SK-N-SH (cell line): ENCODE measurements around the gene TMEM179. TPM values are rescaled to one million over a fixed set of nuclear protein-coding genes. Genes with fewer than 3 reads are reported as not detected.

Experiments
- CTCF ChIA-PET: fragments of 300-600, 350-600 bp; formaldehyde crosslinking; extraction: SDS; loops from one replicate; lab custom pipeline; 2021; lab: Yijun Ruan, JAX
- POLR2A ChIA-PET: fragments of 350-600 bp; sonication (Branson Sonifier 250); formaldehyde crosslinking; extraction: SDS; loops from one replicate; lab custom pipeline; 2020; ENCODE audit warnings: antibody characterized with exemption, inconsistent platforms; lab: Yijun Ruan, JAX
- DNase-seq: peaks from one replicate; pipeline ENCODE4 v3.0.0; 2012
- H2AFZ ChIP-seq: fragments of 200-600 bp; sonication (generic); 2 replicates; pipeline ENCODE4 v1.8.1; 2016; ENCODE audit warnings: antibody characterized with exemption, mild to moderate bottlenecking, low read depth
- H3F3A ChIP-seq: fragments of 200-600 bp; sonication (generic); replicated peaks from 2 replicates; pipeline ENCODE3; 2016; ENCODE audit warnings: antibody characterized with exemption, mild to moderate bottlenecking; ENCODE audit not compliant: insufficient read depth
- H3K27ac ChIP-seq, 2 experiments: fragments of 200-500 bp in 1 of 2; fragments of 200-600 bp in 1 of 2; sonication (Bioruptor generic) in 1 of 2; sonication (generic), shearing (Covaris generic) in 1 of 2; 2 replicates each; pipeline versions ENCODE4 v1.5.1 to v1.6.1; 2014 to 2016; ENCODE audit warnings: low read depth in 2 of 2, inconsistent platforms in 1 of 2, low read length in 1 of 2, mild to moderate bottlenecking in 1 of 2, mixed read lengths in 1 of 2
- H3K27me3 ChIP-seq: fragments of 200-600 bp; sonication (generic), shearing (Covaris generic); 2 replicates; pipeline ENCODE4 v1.6.1; 2016; ENCODE audit warnings: mixed run types; ENCODE audit not compliant: insufficient read depth
- H3K36me3 ChIP-seq, 2 experiments: fragments of 200-500 bp in 1 of 2; fragments of 200-600 bp in 1 of 2; sonication (Bioruptor generic) in 1 of 2; sonication (generic) in 1 of 2; replicated peaks in 1 of 2; 2 replicates each; pipeline versions ENCODE3 to v1.5.1; 2014 to 2016; ENCODE audit warnings: low read length in 1 of 2, mild to moderate bottlenecking in 1 of 2; ENCODE audit not compliant: insufficient read depth in 2 of 2, control insufficient read depth in 1 of 2
- H3K4me1 ChIP-seq, 2 experiments: fragments of 200-500 bp in 1 of 2; fragments of 200-600 bp in 1 of 2; sonication (Bioruptor generic) in 1 of 2; sonication (generic), shearing (Covaris generic) in 1 of 2; 2 replicates each; pipeline versions ENCODE4 v1.5.1 to v1.6.1; 2014 to 2016; ENCODE audit warnings: low read depth in 1 of 2, low read length in 1 of 2, mixed run types in 1 of 2; ENCODE audit not compliant: insufficient read depth in 2 of 2, control insufficient read depth in 1 of 2
- H3K4me2 ChIP-seq: fragments of 200-600 bp; sonication (generic), shearing (Covaris generic); 2 replicates; pipeline ENCODE4 v1.6.1; 2017; ENCODE audit warnings: mixed run types
- H3K4me3 ChIP-seq, 2 experiments: fragments of 200-500 bp in 1 of 2; fragments of 200-600 bp in 1 of 2; sonication (Bioruptor generic) in 1 of 2; sonication (generic), shearing (Covaris generic) in 1 of 2; 2 replicates each; pipeline versions ENCODE4 v1.5.1 to v1.8.1; 2014 to 2016; ENCODE audit warnings: low read depth in 2 of 2, inconsistent platforms in 1 of 2, low read length in 1 of 2, mild to moderate bottlenecking in 1 of 2, mixed read lengths in 1 of 2, moderate library complexity in 1 of 2
- H3K79me2 ChIP-seq: fragments of 200-600 bp; sonication (generic); 2 replicates; pipeline ENCODE4 v1.8.1; 2017; ENCODE audit warnings: mild to moderate bottlenecking; ENCODE audit not compliant: insufficient read depth
- H3K9ac ChIP-seq: fragments of 200-600 bp; sonication (generic); 2 replicates; pipeline ENCODE4 v1.6.1; 2017; ENCODE audit warnings: mixed run types
- H3K9me2 ChIP-seq: fragments of 200-600 bp; sonication (generic); 2 replicates; pipeline ENCODE4 v1.6.1; 2017; ENCODE audit warnings: mixed run types
- H3K9me3 ChIP-seq: fragments of 200-600 bp; sonication (generic); 2 replicates; pipeline ENCODE4 v1.6.1; 2017; ENCODE audit warnings: mixed run types, mild to moderate bottlenecking, moderate library complexity
- H4K20me1 ChIP-seq: fragments of 200-600 bp; sonication (generic); 2 replicates; pipeline ENCODE4 v1.6.1; 2017; ENCODE audit warnings: mild to moderate bottlenecking, mixed run types; ENCODE audit not compliant: insufficient read depth
- MAX ChIP-seq: IDR thresholded peaks from 2 replicates; pipeline ENCODE4 v1.4.0; 2012; ENCODE audit warnings: low read depth
- NFIC ChIP-seq: IDR thresholded peaks from 2 replicates; pipeline ENCODE4 v1.4.0; 2012; ENCODE audit warnings: borderline replicate concordance
- NRF1 ChIP-seq: IDR thresholded peaks from 2 replicates; pipeline ENCODE4 v1.6.1; 2012; ENCODE audit warnings: low read depth, mild to moderate bottlenecking, low read length
- TCF12 ChIP-seq: IDR thresholded peaks from 2 replicates; pipeline ENCODE4 v1.4.0; 2012
- YY1 ChIP-seq: IDR thresholded peaks from 2 replicates; pipeline ENCODE4 v1.4.0; 2012; ENCODE audit warnings: low read depth, mild to moderate bottlenecking
- WGBS: methylation state at CpG from one replicate; pipeline ENCODE4 v1.1.6; 2017; ENCODE audit warnings: low lambda C conversion rate; 5-methylcytosine and 5-hydroxymethylcytosine counted together
- polyA plus RNA-seq, 3 experiments: library from polyadenylated mRNA; depleted of rRNA; stranded (reverse); fragments of >200 nt; gene quantifications; 2 replicates each; pipeline ENCODE4 v1.2.3, GENCODE V29; 2012
- TF ChIP-seq, protein P1 (sequence below): IDR thresholded peaks from 2 replicates; pipeline ENCODE4 v1.6.1; 2012; ENCODE audit warnings: mild to moderate bottlenecking, low read depth, low read length, moderate library complexity

Gene TMEM179
- polyA plus RNA-seq, 1 of the 3 experiments (the other 2 are of a cell fraction), result 1.7 TPM

GRCh38 chr14:104542871-104543830 lies 61.4 kb downstream of the TMEM179 start (continued):
- TF ChIP-seq, protein P1, sequence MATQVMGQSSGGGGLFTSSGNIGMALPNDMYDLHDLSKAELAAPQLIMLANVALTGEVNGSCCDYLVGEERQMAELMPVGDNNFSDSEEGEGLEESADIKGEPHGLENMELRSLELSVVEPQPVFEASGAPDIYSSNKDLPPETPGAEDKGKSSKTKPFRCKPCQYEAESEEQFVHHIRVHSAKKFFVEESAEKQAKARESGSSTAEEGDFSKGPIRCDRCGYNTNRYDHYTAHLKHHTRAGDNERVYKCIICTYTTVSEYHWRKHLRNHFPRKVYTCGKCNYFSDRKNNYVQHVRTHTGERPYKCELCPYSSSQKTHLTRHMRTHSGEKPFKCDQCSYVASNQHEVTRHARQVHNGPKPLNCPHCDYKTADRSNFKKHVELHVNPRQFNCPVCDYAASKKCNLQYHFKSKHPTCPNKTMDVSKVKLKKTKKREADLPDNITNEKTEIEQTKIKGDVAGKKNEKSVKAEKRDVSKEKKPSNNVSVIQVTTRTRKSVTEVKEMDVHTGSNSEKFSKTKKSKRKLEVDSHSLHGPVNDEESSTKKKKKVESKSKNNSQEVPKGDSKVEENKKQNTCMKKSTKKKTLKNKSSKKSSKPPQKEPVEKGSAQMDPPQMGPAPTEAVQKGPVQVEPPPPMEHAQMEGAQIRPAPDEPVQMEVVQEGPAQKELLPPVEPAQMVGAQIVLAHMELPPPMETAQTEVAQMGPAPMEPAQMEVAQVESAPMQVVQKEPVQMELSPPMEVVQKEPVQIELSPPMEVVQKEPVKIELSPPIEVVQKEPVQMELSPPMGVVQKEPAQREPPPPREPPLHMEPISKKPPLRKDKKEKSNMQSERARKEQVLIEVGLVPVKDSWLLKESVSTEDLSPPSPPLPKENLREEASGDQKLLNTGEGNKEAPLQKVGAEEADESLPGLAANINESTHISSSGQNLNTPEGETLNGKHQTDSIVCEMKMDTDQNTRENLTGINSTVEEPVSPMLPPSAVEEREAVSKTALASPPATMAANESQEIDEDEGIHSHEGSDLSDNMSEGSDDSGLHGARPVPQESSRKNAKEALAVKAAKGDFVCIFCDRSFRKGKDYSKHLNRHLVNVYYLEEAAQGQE, result no peak

DNA sequence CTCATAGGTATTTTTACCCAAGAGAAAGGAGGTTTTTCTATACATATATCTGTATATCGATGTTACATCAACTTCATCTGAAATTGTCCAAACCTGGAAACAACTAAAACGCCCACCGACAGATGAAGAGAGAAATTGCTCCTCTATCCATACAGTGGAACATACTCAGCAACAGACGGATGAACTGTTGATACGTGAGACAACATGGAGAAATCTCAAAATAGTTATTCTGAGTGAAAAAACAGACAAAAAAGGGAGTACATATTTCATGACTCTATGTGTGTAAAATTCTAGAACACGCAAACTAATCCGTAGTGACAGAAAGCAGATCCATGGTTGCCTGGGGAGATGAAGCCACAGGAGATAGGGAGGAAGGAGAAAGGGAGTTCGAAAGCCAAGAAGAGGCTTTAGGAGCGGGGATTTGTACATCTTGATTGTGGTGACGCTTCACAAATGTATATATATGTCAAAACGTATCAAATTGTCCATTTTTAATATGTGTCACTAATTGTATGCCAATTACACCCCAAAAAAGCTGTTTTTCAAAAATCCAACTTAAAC lies 62.6 kb downstream of the TMEM179 start:
- H3K27me3 ChIP-seq, result no peaks in the 10 kb centered on the region
- H3K9me3 ChIP-seq, result no peaks in the 10 kb centered on the region
- WGBS, result 36% methylated on average over 11 of the region's 11 CpGs
- H3K79me2 ChIP-seq, result no peaks in the 10 kb centered on the region
- H3K9me2 ChIP-seq, result no peaks in the 10 kb centered on the region
- no peak overlapping the region for H3K4me3 ChIP-seq
- no peaks in the 10 kb centered on the region for H4K20me1 ChIP-seq
- CTCF ChIA-PET, result no interaction called here
- no peak overlapping the region for H2AFZ ChIP-seq
- no peak for DNase-seq
- H3F3A ChIP-seq, result no peaks in the 10 kb centered on the region
- H3K9ac ChIP-seq, result no peak overlapping the region
- TF ChIP-seq NRF1 (no peak), NFIC (no peak), MAX (no peak), TCF12 (no peak), YY1 (no peak)
- POLR2A ChIA-PET, result no interaction called here
- H3K36me3 ChIP-seq, result no peaks in the 10 kb centered on the region
- H3K4me2 ChIP-seq, result no peak overlapping the region
- no peaks in the 10 kb centered on the region; a peak in 2 of 4 replicates for H3K4me1 ChIP-seq
- H3K27ac ChIP-seq, result no peak overlapping the region

Other genes with a start within 250 kb of the TMEM179 start
- 0.05 TPM in 1 of 2 replicates, not detected in the other for gene C14orf180, start 25.0 kb downstream of the TMEM179 start, polyA plus RNA-seq (2012; rRNA removed)
- 20.1 and 32.5 TPM in 2 replicates for gene INF2, start 84.8 kb upstream of the TMEM179 start, polyA plus RNA-seq (2012; rRNA removed)
- gene ADSS1, start 119.5 kb upstream of the TMEM179 start, polyA plus RNA-seq (2012; rRNA removed), result 11.8 and 14.3 TPM in 2 replicates
- 122 and 137 TPM in 2 replicates for gene SIVA1, start 148.4 kb upstream of the TMEM179 start, polyA plus RNA-seq (2012; rRNA removed)
- gene AKT1, start 191.0 kb upstream of the TMEM179 start, polyA plus RNA-seq (2012; rRNA removed), result 185 and 198 TPM in 2 replicates
- 2.9 and 3.1 TPM in 2 replicates for gene ZBTB42, start 196.3 kb upstream of the TMEM179 start, polyA plus RNA-seq (2012; rRNA removed)